AG09309 (cell line): Measurements from ENCODE around the gene ACTRT2.

Experiments used
- DNase-seq: peaks from one replicate; pipeline ENCODE4 v3.0.0-alpha.2; 2010; ENCODE audit warnings: low read depth
- H3K4me3 ChIP-seq: 2 replicates; pipeline ENCODE4 v1.5.1; 2011; ENCODE audit warnings: mild to moderate bottlenecking, low read depth, low read length, moderate library complexity; ENCODE audit not compliant: control insufficient read depth
- CTCF ChIP-seq: IDR thresholded peaks from 2 replicates; pipeline ENCODE4 v1.5.1; 2011; ENCODE audit warnings: mild to moderate bottlenecking, low read depth, low read length, inconsistent platforms; ENCODE audit not compliant: insufficient read depth, control insufficient read depth; ENCODE audit errors: missing control alignments

Gene ACTRT2

GRCh38 chr1:2983706-2984398 lies 37.4 kb upstream of the ACTRT2 start:
- no peak for DNase-seq
- no peak overlapping the region for H3K4me3 ChIP-seq
- no peak for TF ChIP-seq CTCF

- TF ChIP-seq CTCF, result no peak
- H3K4me3 ChIP-seq, result no peak overlapping the region
- DNase-seq, result no peak
Observed at GRCh38 chr1:2984399-2985061, 36.7 kb upstream of the ACTRT2 start.

GRCh38 chr1:2985067-2985561 lies 36.2 kb upstream of the ACTRT2 start:
- TF ChIP-seq CTCF, result no peak
- H3K4me3 ChIP-seq, result no peak overlapping the region
- no peak for DNase-seq

- no peak overlapping the region for H3K4me3 ChIP-seq
- DNase-seq, result no peak
- TF ChIP-seq CTCF, result no peak
Observed at GRCh38 chr1:2985694-2986548, 35.3 kb upstream of the ACTRT2 start.

GRCh38 chr1:2986549-2987305 lies 34.5 kb upstream of the ACTRT2 start:
- DNase-seq, result no peak
- no peak overlapping the region for H3K4me3 ChIP-seq
- TF ChIP-seq CTCF, result no peak

- DNase-seq, result no peak
- TF ChIP-seq CTCF, result no peak
Observed at GRCh38 chr1:2987773-2988172, 33.5 kb upstream of the ACTRT2 start.

More at GRCh38 chr1:2987773-2988172, 33.5 kb upstream of the ACTRT2 start:
- H3K4me3 ChIP-seq, result no peak overlapping the region
